Brain microvascular endothelial cell (primary cell): ENCODE data around the gene SPECC1.
"Not testable (repeated sequence)": the region's sequence is repeated elsewhere in the genome, so short reads cannot be mapped to it uniquely, and the experiment has no call there.

Experiments used
- DNase-seq: peaks from one replicate; pipeline ENCODE4 v3.0.0-alpha.2; 2020
- H3K27ac ChIP-seq: fragments of 250-450 bp; sonication (Bioruptor Pico); 2 replicates; pipeline ENCODE4 v1.5.1; 2020; ENCODE audit warnings: mild to moderate bottlenecking, moderate library complexity
- H3K27me3 ChIP-seq: fragments of 250-450 bp; sonication (Bioruptor Pico); replicated peaks from 2 replicates; pipeline ENCODE4 v1.5.1; 2020; ENCODE audit warnings: mild to moderate bottlenecking
- H3K36me3 ChIP-seq: fragments of 250-450 bp; sonication (Bioruptor Pico); replicated peaks from 2 replicates; pipeline ENCODE4 v1.5.1; 2020; ENCODE audit warnings: mild to moderate bottlenecking
- H3K4me3 ChIP-seq: 2 replicates; pipeline ENCODE4 v1.5.1; 2011; ENCODE audit warnings: low read depth, mild to moderate bottlenecking, control low read depth, low read length, moderate library complexity
- in situ Hi-C: cut with HindIII; loops from 2 replicates; pipeline ENCODE4 v1.10.0; 2017; ENCODE audit warnings: low sequenced_read_pairs, low pct_ligation_motif_present
- TF ChIP-seq, protein P1 (sequence below): IDR thresholded peaks from 2 replicates; pipeline ENCODE4 v1.5.1; 2011; ENCODE audit warnings: low read depth, mild to moderate bottlenecking, moderate library complexity, low read length, control low read depth, inconsistent platforms; ENCODE audit errors: missing control alignments

Gene SPECC1

DNA sequence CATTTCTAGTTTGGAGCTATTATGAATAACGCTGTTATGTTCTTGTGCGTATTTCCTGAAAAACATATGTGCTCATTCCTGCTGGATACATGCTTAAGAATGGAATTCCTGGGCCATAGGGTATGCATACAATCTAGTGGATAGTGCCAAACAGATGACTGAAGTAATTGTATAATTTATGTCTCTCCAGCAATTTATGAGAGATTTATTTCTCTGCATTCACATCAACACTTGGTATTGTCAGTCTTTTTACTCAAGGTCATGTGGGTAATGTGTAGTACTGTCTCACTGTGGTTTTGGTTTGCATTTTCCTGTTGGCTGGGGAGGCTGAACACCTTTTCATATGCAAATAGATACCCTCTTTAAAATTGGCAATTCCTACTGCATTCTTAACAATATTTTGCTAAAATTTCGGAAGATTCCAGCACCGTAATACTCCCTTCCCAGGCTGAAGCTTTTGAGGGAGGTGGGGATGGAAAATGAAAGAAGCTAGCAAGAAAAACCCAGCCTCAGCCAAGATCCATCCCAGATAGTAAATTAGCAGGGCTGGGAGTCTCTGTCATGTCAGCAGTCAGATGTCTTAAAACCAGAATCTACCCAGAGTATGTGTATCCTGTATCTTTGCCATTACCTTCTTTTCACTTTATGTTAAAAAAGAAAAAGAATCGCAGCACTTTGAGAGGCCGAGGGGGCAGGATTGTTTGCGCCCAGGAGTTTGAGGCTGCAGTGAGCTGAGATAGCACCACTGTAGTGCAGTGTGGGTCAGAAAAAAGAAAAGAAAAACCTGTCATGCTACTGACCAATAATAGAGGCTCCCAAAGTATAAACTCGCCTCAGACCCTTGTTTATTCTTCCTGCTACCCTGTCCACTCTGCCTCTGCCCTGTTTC lies 253.3 kb downstream of the SPECC1 start:
- H3K27me3 ChIP-seq, result no peaks in the 10 kb centered on the region
- no peak for DNase-seq
- H3K27ac ChIP-seq, result no peak overlapping the region
- TF ChIP-seq, protein P1, sequence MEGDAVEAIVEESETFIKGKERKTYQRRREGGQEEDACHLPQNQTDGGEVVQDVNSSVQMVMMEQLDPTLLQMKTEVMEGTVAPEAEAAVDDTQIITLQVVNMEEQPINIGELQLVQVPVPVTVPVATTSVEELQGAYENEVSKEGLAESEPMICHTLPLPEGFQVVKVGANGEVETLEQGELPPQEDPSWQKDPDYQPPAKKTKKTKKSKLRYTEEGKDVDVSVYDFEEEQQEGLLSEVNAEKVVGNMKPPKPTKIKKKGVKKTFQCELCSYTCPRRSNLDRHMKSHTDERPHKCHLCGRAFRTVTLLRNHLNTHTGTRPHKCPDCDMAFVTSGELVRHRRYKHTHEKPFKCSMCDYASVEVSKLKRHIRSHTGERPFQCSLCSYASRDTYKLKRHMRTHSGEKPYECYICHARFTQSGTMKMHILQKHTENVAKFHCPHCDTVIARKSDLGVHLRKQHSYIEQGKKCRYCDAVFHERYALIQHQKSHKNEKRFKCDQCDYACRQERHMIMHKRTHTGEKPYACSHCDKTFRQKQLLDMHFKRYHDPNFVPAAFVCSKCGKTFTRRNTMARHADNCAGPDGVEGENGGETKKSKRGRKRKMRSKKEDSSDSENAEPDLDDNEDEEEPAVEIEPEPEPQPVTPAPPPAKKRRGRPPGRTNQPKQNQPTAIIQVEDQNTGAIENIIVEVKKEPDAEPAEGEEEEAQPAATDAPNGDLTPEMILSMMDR, result no peak
- in situ Hi-C loops, result no loop called here
- H3K36me3 ChIP-seq, result no peaks in the 10 kb centered on the region
- no peak overlapping the region for H3K4me3 ChIP-seq

DNA sequence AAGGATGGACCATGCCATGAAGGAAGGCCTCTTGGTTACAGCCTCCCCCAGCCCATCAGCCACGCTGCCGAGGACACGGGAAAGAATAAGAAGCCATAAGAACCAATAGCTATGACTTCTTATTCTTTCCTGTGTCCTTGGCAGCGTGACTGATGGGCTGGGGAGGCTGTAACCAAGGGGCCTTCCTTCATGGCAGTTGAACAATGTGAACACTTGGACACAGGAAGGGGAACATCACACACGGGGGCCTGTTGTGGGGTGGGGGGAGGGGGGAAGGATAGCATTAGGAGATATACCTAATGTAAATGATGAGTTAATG lies 253.9 kb downstream of the SPECC1 start:
- in situ Hi-C loops, DNase-seq, H3K36me3 ChIP-seq, H3K27ac ChIP-seq, H3K27me3 ChIP-seq, H3K4me3 ChIP-seq: not testable (repeated sequence)

DNA sequence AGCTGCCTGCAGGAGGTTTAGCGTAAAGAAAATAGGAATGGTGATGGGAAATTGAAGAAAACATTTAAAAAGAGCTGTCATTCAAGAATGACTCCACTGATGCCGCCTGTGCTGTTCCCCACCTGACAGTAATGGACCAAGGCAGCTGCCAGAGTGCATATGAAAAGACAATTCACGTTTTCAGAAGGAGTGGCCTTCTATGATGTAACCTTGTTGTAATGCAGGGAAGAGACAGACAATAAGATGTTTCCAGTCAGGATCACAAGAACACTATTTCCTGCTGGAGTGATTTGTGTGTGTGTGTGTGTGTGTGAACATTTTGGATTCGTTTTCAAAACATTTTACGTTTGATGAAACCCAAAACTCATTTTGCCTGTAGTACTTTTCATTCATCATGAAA lies 254.4 kb downstream of the SPECC1 start:
- Histone ChIP-seq H3K27ac (no peak overlapping the region), H3K27me3 (no peaks in the 10 kb centered on the region), H3K36me3 (no peaks in the 10 kb centered on the region), H3K4me3 (no peak overlapping the region)
- peak; percentile 24 for DNase-seq
- in situ Hi-C loops, result no loop called here
- TF ChIP-seq, protein P1, result no peak

DNA sequence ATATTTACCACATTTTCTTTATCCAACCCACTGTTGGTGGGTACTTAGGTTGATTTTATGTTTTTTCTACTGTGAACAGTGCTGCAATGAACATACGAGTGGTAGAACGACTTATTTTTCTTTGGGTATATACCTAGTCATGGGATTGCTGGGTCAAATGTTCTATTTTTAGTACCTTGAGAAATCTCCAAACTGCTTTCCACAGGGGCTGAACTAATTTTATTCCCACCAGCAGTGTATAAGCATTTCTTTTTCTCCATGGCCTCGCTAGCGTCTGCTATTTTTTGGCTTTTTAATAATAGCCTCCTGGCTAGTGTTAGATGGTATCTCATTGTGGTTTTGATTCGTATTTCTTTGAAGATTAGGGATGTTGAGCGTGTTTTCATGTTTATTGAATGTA lies 255.8 kb downstream of the SPECC1 start:
- H3K36me3 ChIP-seq, result no peaks in the 10 kb centered on the region
- in situ Hi-C loops, result no loop called here
- no peak for DNase-seq
- H3K27me3 ChIP-seq, result no peaks in the 10 kb centered on the region
- no peak overlapping the region for H3K4me3 ChIP-seq
- TF ChIP-seq, protein P1, result no peak
- H3K27ac ChIP-seq, result no peak overlapping the region

DNA sequence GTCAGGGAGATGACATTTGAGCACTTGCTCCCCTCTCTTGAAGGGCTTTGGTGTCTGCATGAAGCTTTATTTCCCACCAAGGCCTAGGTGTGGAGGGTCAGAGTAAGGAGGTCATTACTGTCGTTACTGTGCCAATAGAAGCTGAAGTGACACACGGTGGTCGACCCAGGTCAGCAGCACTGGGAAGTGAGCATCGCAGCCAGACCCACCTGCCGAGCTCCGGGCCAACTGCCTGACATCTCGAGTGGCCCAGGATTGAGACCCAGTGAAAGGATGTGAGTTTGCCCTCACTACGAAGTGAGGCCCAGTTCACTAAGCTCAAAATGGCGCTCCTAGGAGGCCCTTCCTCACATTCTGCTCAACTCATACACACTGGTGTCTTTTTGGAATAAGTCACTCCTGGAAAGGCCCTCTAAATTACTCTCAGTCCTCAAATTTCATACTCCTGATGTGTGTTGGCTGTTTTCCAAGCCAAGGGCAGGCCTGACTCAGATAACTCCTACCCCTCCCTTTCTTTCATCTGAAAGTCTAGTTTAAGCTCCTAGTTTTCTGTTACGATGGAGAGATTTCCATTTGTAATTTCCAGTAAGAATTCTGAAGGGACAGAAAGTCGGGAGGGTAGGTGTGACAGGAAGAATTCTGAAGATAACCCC lies 257.8 kb downstream of the SPECC1 start:
- in situ Hi-C loops, result no loop called here
- H3K36me3 ChIP-seq, result no peaks in the 10 kb centered on the region
- H3K27ac ChIP-seq, result no peak overlapping the region
- TF ChIP-seq, protein P1, result no peak
- H3K27me3 ChIP-seq, result no peaks in the 10 kb centered on the region
- peak; percentile 49 for DNase-seq
- H3K4me3 ChIP-seq, result no peak overlapping the region

DNA sequence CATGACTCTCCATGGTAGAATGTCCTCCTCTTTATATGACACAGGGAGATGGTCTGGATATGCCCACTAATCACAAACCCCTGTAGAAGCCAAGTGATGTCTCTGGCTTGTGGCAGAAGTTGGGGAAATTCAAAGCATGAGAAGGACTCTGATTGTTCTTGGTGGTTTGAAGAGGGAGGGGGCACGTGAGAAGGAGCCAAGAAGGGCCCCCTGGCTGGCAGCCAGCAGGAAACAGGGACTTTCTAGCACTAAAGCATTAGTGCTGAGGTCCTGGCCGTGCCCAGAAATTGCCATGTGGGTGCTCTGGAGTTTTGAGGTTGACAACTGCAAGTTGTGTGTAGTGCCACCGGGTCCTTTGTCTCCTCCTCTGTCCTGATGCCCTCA lies 258.3 kb downstream of the SPECC1 start:
- in situ Hi-C loops, result no loop called here
- no peak for DNase-seq

More for the DNA sequence above, 258.3 kb downstream of the SPECC1 start:
- Histone ChIP-seq H3K27me3 (no peaks in the 10 kb centered on the region), H3K4me3 (no peak overlapping the region), H3K27ac (no peak overlapping the region), H3K36me3 (no peaks in the 10 kb centered on the region)
- TF ChIP-seq, protein P1, result no peak
